HG02981 (cell line): ENCODE data around the gene TRMT2A.

ENCODE experiments used
- ATAC-seq: cut with Tn5 transposase; IDR thresholded peaks from one replicate; pipeline ENCODE4 v1.9.1; 2021; ENCODE audit warnings: mild to moderate bottlenecking, moderate library complexity; ENCODE audit not compliant: unreplicated experiment

TRMT2A gene

DNA sequence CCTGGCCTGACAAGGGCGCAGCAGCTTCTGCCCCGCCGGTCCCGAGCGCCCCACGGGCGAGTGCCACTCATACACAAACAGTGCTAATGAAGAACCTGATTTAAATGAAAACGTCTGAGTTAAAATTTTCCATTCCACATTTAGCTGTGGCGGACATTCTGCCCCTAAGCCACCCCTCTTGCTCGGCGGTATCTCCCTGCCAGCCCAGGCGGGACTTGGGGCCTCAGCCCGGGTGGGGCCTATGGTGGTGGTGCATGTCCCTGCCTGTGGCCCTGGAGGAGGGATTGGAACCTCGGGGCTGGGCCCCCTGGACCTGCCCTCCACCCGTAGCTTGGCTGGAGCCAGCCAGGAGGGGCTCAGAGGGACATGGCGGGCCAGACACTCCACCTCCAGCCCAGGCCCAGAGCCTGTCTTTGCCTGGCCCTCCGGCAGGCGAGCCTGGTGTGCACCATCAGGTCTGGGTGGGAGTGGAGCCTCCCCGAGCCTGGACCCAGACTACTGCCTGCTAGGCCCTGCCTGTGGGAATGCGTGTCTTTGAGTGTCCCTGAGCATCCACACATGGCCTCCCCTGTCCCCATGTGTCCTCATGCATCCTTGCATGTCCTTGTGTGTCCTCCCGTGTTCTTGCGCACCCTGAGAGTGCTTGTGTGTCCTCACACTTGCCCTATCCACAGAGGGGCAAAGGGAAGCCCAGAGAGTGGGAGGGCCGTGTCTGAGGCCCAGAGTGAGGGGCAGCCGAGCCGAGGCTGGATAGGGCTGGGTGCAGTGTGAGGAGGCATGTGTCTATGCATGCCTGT is 19.0 kb upstream of the TRMT2A start:
- no peak for ATAC-seq

DNA sequence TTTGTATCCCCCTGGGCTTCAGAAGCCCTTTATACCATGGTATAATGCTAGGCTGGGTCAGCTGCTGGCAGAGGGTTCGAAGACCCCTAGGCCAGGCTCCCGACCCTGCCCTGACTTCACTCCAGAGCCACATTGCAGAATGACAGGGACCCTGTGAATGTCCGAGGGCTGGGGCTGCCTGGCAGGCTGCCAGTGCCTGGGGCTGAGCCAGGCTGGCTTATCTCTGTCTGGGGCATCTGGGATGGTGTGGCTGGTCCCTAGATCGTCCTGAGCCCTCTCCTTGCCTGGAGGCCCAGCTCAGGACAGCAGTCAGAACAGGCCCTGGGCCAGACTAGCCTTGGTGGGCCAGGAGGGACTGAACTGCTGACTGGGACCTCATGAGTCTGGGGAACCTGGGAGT is 18.2 kb upstream of the TRMT2A start:
- no peak for ATAC-seq

DNA sequence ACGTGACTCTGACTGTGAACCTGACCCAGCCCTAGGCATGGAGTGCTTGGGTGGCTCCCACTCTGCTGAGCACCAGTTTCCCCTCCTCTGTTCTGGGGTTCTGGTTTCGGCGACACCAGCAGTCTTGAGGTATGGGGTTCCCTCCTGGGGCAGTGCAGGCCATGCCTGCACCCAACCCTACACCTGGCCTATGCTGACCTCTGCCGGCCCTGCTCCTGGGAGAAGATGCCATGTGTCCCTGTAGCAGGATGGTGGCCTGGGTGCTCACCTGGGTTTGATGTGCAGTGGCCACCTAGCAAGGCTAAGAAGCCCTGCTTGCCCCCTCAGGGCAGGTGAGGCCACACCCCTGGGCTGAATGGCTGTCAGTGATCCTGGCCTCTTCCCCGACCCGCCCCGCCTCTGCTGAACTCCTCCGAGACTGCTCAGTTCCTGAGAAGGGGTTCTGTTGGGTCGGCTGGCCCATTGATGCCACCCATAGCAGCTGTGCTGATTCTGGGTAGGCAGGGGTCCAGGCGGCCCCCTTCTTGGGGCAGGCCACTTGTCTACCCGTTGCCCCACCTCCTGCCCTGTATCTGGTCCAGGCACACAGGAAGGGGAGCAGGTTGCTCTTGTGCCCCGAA is 17.0 kb upstream of the TRMT2A start:
- ATAC-seq = no peak

DNA sequence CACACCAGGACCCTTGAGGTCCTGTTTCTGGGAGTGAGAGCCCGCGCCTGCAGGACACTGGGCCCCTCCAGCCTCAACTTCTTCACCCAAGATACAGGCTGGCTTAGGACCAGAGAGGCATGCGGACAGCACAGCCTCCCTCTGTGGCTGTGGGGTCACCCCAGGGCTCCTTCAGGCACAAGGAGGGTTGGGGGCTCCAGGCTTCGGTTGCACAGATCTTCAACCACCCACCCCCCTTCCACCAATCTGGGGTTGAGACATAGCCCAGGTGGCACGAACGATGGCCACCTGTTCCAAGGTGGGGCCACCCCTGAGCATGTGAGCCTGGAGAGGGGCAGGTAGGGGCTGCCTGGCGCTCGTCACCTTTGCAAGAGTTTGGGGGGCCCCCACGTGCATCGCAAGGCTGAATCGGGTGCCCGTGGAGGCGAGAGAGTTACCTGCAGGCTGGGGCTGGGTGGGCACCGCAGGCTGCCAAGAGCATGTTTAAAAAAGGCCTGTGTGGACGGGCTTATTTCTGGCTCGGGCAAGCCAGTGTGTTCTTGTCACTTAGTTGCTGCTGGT is 15.7 kb upstream of the TRMT2A start:
- ATAC-seq = no peak

DNA sequence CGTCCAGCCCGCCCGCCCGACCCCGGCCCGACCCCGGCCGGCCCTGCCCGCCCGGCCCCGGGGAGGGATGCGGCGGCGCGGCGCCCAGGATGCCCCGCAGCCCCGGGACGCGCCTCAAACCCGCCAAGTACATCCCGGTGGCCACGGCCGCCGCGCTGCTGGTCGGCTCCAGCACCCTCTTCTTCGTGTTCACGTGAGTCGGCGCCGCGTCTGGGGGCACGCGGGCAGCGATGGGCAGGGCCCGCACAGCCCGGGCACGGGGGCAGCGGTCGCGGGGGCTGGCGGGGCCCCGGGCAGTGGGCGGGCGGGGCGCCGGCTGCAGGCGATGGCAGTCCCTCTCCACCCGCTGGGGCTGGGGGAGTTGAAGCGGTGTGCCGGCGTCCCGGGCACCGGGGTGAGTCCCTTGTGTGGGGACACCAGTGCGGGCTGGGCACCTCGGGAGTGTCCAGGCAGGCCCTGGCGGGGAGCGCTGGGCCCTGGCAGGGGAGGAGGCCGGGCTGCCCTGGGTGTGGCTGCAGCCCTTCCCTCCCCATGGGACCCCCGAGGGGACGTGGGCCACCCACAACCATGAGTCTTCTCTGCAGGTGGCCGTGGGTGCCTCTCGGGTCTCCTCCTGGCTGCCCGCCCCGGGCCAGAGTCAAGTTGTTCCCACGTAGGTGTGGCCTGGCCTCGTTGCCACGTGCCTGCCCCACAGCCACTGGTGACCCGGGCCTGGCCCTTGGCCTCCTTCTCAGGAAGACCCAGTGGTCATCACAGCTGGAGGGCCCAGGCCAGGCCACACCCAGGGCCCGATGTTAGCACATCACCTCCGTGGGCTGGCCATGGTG is 15.0 kb upstream of the TRMT2A start:
- ATAC-seq = no peak

DNA sequence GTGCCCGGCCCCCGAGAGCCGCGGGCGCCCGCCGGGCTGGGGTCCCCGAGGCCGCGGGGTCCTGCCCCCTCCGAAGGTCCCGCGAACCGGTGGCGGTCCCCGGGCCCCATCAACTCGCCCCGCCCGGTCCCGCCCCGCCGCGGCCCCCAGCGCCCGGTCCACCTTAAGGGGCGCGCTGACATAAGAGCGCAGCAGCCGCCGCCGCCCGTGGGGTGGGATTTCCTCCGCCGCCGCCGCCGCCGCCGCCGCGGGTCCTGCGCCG is 14.5 kb upstream of the TRMT2A start, which contains the start of gene ZDHHC8:
Gene ZDHHC8 (plus strand): TSS at position 208 of the 262 bp plus-strand sequence. CDS start 144 bp downstream, outside the sequence.
- ATAC-seq = peak; percentile 42

DNA sequence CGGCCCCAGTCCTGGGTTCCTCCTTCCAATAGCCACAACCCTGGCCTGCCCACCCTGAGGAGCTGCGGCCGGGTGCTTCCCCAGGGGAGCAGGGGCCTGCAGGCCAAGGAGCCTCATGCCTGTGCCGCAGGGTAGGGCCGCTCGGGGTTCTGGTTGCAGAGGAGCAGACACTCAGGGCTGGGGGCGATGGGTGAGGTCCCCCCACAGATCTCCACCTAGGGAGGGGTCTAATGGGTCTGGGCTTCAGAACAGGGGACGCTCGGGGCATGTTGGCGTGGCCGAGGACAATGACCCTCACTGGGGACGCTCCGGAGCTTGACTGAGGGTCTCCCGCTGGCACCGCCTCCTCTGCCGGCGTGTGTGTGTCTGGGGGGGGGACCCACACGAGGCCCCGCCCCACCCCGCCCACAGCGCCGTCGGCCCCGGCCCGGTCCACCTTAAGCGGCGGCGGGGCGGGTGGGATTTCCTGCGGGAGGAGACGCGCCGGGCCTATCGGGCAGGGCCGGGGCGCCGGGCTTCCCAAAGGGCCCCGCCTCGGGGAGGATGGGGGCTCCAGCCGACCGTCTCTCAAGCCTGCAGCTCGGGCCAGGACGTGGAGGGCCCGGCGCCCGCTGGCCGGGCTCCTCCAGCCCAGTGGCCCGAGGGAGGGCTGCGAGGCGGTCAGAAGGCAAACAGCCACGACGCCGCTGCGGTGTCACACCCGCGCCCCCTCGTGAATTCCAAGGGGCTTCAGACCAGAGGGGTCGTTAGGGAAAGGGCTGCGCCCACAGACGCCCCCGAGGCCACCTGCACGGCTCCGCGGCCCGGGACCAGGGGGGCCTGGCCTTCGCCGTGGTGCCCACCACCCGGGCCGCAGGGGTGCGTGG is 13.9 kb upstream of the TRMT2A start:
- ATAC-seq = peak; percentile 57

DNA sequence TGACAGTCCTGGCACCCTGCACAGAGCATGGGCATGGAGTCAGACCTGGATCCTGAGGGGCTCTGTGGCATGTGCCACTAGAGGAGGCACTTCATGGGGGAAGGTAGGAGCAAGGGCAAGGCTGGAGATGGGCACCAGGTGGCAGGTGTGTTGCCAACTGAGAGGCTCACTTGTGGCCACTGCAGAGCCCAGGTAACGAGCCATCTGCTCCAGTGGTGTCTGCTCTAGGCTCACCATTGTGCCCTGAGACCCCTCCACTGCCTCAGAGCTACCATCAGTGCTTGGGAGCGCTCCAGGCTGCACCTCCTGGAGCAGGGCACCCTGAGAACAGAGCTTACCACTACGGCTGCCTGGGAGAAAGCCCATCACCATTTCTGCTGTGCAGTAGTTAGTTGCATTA is 13.3 kb upstream of the TRMT2A start:
- no peak for ATAC-seq

DNA sequence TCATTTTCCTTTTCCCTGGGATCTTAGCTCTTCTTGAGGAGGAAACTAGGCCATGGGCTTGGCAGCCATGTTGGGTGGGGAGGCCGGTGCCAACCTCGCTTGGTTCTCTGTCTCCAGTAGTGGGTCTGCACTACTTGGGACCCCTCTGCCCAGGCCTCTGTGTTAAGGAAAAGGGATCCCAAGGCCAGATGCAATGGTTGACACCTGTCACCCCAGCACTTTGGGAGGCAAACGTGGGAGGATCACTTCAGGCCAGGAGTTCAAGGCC is 12.7 kb upstream of the TRMT2A start:
- no peak for ATAC-seq

DNA sequence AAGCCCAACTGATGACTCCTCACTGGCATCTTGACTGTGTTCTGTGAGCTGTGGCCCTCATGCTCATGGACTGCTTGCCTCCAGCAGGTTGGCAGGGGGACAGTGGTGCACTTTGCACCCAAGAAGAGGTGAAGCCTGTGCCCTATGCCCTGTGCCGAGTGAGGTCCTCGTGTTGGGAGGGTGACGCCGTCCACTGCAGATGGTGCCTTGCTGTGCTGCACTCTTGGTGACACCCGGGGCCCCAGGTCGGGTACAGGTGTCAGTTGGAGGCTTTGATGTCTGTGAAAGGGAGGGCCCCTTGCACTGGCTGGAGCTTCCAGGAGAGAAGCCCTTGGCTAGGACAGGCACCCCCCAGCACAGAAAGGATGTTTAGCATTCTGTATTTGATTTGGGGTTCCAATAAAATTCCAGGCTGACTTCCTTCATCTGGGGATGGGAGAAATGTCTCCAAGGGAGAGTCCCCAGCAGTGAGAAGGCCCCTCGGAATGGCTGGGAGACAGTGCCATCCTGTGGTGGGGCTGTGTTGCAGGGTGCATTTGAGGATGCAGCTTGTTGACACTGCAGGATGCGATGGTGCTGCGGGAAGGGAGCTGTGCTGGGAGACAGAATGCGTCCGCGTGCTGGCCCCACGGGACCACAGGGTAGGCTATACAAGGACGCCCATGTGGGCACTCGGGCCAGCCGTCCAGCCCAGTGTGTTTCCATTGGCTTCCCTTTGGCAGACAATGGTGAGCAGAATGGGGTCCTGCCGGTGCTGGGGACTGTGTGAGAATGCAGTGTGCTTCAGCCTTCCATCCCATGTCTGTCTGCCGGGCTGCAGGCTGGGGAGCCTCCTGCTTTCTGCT is 12.1 kb upstream of the TRMT2A start:
- no peak for ATAC-seq

DNA sequence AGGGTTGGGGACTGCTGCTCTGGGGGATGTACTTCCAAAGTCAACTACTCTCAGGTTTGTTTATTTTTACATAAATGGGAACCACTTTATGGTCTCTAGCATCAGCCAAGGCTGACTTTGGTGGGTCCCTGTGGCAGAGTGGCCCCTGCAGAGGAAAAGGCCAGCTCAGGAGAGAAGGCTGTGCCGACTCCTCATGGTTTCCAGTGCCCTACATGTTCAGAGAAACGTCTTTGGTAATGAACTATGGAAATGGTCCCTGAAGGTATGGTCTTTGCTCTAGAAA is 11.5 kb upstream of the TRMT2A start:
- no peak for ATAC-seq

DNA sequence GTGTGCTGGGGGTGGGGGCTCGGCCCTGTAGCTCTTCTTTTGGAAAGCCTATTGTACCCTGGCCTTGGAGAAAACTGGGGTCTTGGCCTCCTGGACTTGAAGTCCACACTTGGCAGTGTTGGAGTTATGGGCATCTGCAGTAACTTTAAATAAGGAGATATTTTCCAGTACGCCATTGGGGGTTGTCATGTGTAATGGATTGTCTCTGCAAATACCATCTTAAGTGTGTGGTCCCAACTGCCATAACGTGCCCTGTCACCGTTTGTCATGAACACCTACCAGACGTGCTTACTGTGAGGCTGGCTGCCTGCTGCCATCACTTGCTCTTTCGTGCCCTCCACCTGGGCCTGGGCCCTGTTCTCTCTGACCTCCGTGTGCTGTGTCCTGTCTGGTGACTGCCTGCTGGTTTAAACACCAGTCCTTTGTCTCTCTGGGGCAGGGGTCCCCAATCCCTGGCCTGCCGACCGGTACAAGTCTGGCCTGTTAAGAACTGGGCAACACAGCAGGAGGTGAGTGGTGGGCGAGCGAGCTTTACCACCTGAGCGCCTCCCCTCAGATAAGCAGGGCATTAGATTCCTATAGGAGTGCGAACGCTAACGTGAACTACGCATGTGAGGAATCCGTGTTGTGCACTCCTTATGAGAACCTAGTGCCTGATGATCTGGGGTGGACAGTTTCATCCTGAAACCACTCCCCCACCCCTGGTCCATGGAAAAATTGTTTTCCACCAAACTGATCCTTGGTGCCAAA is 11.0 kb upstream of the TRMT2A start:
- no peak for ATAC-seq

DNA sequence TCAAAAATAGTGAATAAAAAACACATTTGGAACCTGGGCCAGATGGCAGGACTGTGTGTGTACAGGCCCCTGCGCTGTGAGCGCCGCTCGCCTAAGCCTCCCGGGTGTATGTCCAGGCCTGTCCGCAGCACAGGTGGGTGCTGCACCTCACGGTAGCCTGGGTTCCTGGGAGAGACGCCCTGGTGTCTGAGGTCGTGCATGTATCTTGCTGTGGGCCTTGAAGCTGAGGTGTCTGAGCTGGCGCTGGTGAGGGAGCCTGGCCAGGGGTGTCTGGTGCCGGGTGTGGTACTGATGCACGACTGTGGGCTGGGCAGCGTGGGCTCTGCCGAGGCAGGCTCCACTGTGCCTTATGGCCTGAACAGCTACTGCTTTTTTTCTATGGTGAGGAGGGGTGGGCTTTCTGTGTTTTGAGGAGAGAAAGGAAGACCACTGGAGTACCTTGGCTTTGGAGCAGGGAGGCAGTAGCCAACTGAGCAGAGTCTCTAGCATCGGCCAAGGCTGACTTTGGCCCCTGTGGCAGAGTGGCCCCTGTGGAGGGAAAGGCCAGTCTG is 10.4 kb upstream of the TRMT2A start:
- no peak for ATAC-seq

DNA sequence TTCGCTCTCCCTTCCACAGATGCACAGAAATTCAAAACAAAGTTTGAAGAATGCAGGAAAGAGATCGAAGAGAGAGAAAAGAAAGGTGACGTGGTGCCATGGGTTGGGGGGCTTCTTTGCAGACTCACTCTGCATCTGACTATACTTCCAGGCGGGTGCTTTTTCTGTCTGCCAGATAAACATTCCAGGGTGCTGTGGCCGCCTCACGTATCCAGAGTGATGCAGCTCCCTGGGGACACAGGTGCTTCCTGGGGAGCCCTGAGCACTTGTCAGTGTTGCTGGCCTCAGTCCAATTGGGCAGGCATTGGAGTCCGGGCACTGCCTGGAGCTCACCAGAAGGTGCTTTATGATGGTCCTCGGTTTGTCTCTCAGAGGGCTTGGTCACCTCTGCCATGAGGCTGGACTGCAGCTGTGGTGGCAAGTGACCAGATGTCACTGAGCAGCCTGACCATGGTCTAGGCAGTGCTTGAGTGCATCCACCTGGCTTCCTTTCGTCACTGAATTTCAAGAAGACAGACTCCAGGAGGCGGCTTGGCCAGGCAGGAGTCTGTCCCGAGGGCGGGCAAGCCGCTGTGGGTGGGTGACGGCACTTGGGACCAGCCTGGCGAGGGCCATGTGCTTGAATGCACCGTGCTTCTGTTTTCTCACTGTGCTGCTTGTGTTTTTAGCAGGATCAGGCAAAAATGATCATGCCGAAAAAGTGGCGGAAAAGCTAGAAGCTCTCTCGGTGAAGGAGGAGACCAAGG is 9.4 kb upstream of the TRMT2A start:
- ATAC-seq = no peak

DNA sequence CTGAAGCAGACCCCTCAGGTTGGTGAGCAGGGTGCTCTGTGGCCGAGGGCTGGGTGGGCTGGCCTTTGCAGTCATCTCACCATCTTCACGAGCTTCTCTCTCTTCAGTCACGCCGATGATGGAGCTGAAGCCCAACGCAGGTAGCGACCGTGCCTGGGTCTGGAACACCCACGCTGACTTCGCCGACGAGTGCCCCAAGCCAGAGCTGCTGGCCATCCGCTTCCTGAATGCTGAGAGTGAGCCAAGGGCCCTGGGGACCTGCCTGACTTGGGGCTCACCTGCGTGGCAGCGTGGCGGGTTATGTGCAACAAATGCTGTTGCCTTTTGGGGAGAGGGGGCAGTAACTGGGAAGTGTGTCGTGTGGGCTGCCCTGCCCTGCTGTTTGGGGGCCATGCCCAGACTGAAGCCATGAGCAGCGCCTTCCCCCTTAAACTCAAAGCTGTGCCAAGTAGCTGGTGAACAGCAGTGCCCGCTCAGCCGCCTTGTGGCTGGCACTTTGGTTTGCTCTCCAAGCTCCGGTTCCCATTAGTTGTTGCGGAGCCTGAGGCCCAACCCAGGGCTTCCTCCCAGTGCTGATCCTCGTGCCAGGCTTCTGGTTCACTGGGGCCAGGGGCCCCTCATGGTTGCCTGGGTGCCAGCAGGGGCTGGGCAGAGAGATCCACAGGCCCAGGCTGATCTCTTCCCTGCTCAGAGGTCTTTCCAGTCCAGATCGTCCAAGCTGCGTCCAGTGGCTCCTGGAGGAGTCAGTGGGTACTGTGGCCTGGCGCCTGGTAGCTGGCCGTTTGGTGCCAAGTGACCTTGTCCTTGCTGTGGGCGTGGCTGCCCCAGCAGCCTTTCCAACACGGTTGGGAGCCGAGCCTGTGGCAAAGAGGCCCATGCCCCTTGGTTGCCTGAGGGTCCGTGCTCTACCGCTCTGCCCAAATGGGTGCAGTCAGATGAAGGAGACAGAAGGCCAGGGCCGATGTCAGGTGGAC is 8.5 kb upstream of the TRMT2A start:
- no peak for ATAC-seq

DNA sequence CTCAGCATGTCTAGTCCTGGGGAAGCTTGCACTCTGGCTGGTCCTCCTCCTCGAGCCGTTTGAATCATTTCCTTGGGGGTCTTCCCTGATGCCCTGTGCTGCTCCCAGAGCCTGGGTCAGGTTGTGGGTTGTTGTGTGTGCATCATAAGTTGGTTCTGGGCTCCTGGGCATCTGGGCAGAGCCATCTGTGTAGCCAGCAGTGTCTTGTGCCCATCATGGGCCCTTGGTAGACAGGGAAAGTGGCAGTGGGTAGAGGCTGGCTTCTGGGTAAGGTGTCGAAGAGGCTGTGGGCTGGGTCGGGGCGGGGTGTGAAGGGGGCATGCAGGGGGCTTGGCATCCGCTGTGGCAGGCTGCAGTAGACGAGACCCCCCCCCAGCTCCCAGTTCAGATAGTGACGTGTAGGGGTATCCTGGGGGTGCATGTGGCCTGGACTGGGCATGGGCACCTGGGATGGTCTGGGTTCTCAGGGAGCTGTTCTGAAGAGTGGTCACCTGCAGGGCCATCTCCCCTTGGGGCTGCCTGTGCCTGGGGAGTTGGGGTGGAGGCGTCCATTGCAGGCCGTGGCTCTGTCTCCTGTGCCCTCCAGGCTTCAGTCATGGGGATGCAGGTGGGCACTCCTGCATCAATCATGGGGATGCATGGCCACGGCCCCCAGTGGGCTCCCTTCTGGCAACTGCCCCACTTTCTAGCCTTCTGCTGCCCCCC is 7.2 kb upstream of the TRMT2A start:
- ATAC-seq = no peak
